IMR-90 (cell line): ENCODE measurements around the gene CAGE1. TPM values are rescaled to one million over a fixed set of nuclear protein-coding genes. Genes with fewer than 3 reads are reported as not detected.

Source experiments
- ATAC-seq: fragments of 200-7000 bp; cut with Tn5 transposase; 2 replicates; pipeline ENCODE4 v1.9.1; 2020; ENCODE audit warnings: low read depth, mild to moderate bottlenecking, moderate library complexity
- BruUV-seq: library from RNA; stranded (reverse); fragments of 400-500 nt; replicated peaks from 2 replicates; lab custom pipeline; 2021; lab: Mats Ljungman, UMichigan
- CTCF ChIA-PET: fragments of 300-600 bp; formaldehyde crosslinking; extraction: SDS; loops from one replicate; lab custom pipeline; 2021; ENCODE audit warnings: antibody characterized with exemption; lab: Yijun Ruan, JAX
- POLR2A ChIA-PET: fragments of 300-600 bp; sonication (Branson Sonifier 250); formaldehyde crosslinking; loops from one replicate; lab custom pipeline; 2022; ENCODE audit warnings: antibody characterized with exemption; ENCODE audit not compliant: unreplicated experiment; lab: Charles Lee
- DNase-seq: peaks from one replicate; pipeline ENCODE4 v3.0.0; 2013
- H2AFZ ChIP-seq: replicated peaks from 2 replicates; pipeline ENCODE3; 2013; ENCODE audit warnings: low read length, mild to moderate bottlenecking; ENCODE audit not compliant: poor library complexity
- H2AK5ac ChIP-seq: 2 replicates; pipeline ENCODE4 v1.6.1; 2013; ENCODE audit warnings: low read depth, low read length, inconsistent platforms
- H2AK9ac ChIP-seq: replicated peaks from 2 replicates; pipeline ENCODE3; 2013; ENCODE audit warnings: mild to moderate bottlenecking, low read depth, low read length, moderate library complexity; ENCODE audit not compliant: poor library complexity
- H2BK120ac ChIP-seq: 2 replicates; pipeline ENCODE4 v1.6.1; 2013; ENCODE audit warnings: low read depth, low read length, inconsistent platforms
- H2BK15ac ChIP-seq: 3 replicates; pipeline ENCODE4 v1.6.1; 2013; ENCODE audit warnings: low read depth, low read length, inconsistent platforms
- H2BK20ac ChIP-seq: 2 replicates; pipeline ENCODE4 v1.6.1; 2013; ENCODE audit warnings: low read depth, mild to moderate bottlenecking, inconsistent platforms, low read length, moderate library complexity
- H2BK5ac ChIP-seq: 2 replicates; pipeline ENCODE4 v1.6.1; 2013; ENCODE audit warnings: mild to moderate bottlenecking, low read depth, low read length, inconsistent platforms; ENCODE audit not compliant: poor library complexity, severe bottlenecking
- H3K14ac ChIP-seq: replicated peaks from 2 replicates; pipeline ENCODE4 v1.6.1; 2013; ENCODE audit warnings: low read depth, low read length, inconsistent platforms
- H3K18ac ChIP-seq: 2 replicates; pipeline ENCODE4 v1.6.1; 2013; ENCODE audit warnings: low read depth, low read length, control low read depth
- H3K23ac ChIP-seq: 2 replicates; pipeline ENCODE4 v1.6.1; 2013; ENCODE audit warnings: low read depth, low read length, inconsistent platforms
- H3K27ac ChIP-seq: 2 replicates; pipeline ENCODE4 v1.5.1; 2013; ENCODE audit warnings: mild to moderate bottlenecking, control low read depth, low read length; ENCODE audit not compliant: insufficient read depth
- H3K27me3 ChIP-seq: 2 replicates; pipeline ENCODE4 v1.6.1; 2013; ENCODE audit warnings: low read length; ENCODE audit not compliant: control insufficient read depth, insufficient read depth
- H3K36me3 ChIP-seq: 2 replicates; pipeline ENCODE4 v1.6.1; 2013; ENCODE audit warnings: low read length, mixed read lengths; ENCODE audit not compliant: control insufficient read depth, insufficient read depth
- H3K4ac ChIP-seq: 2 replicates; pipeline ENCODE4 v1.6.1; 2013; ENCODE audit warnings: low read depth, low read length, inconsistent platforms
- H3K4me1 ChIP-seq: 2 replicates; pipeline ENCODE4 v1.6.1; 2013; ENCODE audit warnings: low read length, mixed read lengths; ENCODE audit not compliant: control insufficient read depth, insufficient read depth
- H3K4me2 ChIP-seq: 2 replicates; pipeline ENCODE4 v1.6.1; 2013; ENCODE audit warnings: low read depth, mild to moderate bottlenecking, control low read depth, low read length, moderate library complexity
- H3K4me3 ChIP-seq: 2 replicates; pipeline ENCODE4 v1.5.1; 2013; ENCODE audit warnings: low read depth, mild to moderate bottlenecking, control low read depth, low read length, moderate library complexity; ENCODE audit not compliant: insufficient read depth
- H3K56ac ChIP-seq: 2 replicates; pipeline ENCODE4 v1.6.1; 2013; ENCODE audit warnings: low read length, inconsistent platforms; ENCODE audit not compliant: insufficient read depth; ENCODE audit errors: extremely low read depth
- H3K79me1 ChIP-seq, 2 experiments: 2 replicates each; pipeline ENCODE4 v1.6.1; 2013; ENCODE audit warnings: low read length in 2 of 2, inconsistent platforms in 1 of 2, low read depth in 1 of 2
- H3K9ac ChIP-seq: 2 replicates; pipeline ENCODE4 v1.6.1; 2013; ENCODE audit warnings: low read depth, low read length, control low read depth
- H3K9me1 ChIP-seq: 2 replicates; pipeline ENCODE4 v1.6.1; 2013; ENCODE audit warnings: low read length, inconsistent platforms; ENCODE audit not compliant: insufficient read depth
- H3K9me3 ChIP-seq: 2 replicates; pipeline ENCODE4 v1.6.1; 2013; ENCODE audit warnings: low read length; ENCODE audit not compliant: control insufficient read depth, insufficient read depth
- H4K20me1 ChIP-seq: 2 replicates; pipeline ENCODE4 v1.6.1; 2013; ENCODE audit warnings: low read length, inconsistent platforms; ENCODE audit not compliant: insufficient read depth
- H4K5ac ChIP-seq: 2 replicates; pipeline ENCODE4 v1.6.1; 2013; ENCODE audit warnings: mild to moderate bottlenecking, low read depth, low read length, control low read depth
- H4K8ac ChIP-seq, 2 experiments: 2 replicates each; pipeline ENCODE4 v1.6.1; 2013; ENCODE audit warnings: low read depth in 2 of 2, low read length in 2 of 2, control low read depth in 1 of 2, inconsistent platforms in 1 of 2
- H4K91ac ChIP-seq: 2 replicates; pipeline ENCODE4 v1.6.1; 2013; ENCODE audit warnings: low read depth, low read length, inconsistent platforms; ENCODE audit not compliant: insufficient read depth
- MAFK ChIP-seq: IDR thresholded peaks from 2 replicates; pipeline ENCODE4 v1.6.1; 2012; ENCODE audit warnings: low read depth, low read length, improper control_type of control experiment
- MXI1 ChIP-seq: IDR thresholded peaks from 2 replicates; pipeline ENCODE4 v1.6.1; 2012; ENCODE audit warnings: low read depth, mild to moderate bottlenecking, low read length, moderate library complexity, borderline replicate concordance
- POLR2A ChIP-seq: IDR thresholded peaks from 2 replicates; pipeline ENCODE4 v1.6.1; 2012; ENCODE audit warnings: mild to moderate bottlenecking, low read depth, low read length
- RAD21 ChIP-seq: IDR thresholded peaks from 2 replicates; pipeline ENCODE4 v1.6.1; 2012; ENCODE audit warnings: low read length, improper control_type of control experiment
- WGBS, 2 experiments: methylation state at CpG; one replicate each; pipeline versions ENCODE4 v1.1.5 to v1.1.7; 2013; ENCODE audit warnings: missing lambda C conversion rate in 2 of 2; ENCODE audit not compliant: insufficient read length in 1 of 2; ENCODE audit errors: extremely low coverage in 2 of 2; 5-methylcytosine and 5-hydroxymethylcytosine counted together
- dilution Hi-C: fragments of 300-500 bp; cut with HindIII; formaldehyde crosslinking; loops from one replicate; pipeline ENCODE4 v1.14.3; 2018; ENCODE audit warnings: low sequenced_read_pairs; ENCODE audit not compliant: unreplicated experiment
- in situ Hi-C: fragments of 300-500 bp; cut with MboI; formaldehyde crosslinking; loops from 3 replicates; pipeline ENCODE4 v1.14.3; 2019; ENCODE audit warnings: low sequenced_read_pairs, inconsistent platforms, mixed read lengths
- intact Hi-C: fragments of 100-400 bp; cut with micrococcal nuclease; formaldehyde crosslinking; loops from 2 replicates; pipeline ENCODE4 v1.10.0; 2022
- polyA plus RNA-seq, 3 experiments: library from polyadenylated mRNA; depleted of rRNA; stranded (reverse); fragments of >200 nt; gene quantifications; 2 replicates each; pipeline ENCODE4 v1.2.3, GENCODE V29; 2012; ENCODE audit warnings: low replicate concordance in 1 of 3
- total RNA-seq: library from RNA; depleted of rRNA; stranded (reverse); fragments of >200 nt; gene quantifications from 2 replicates; pipeline ENCODE4 v1.2.3, GENCODE V29; 2012
- TF ChIP-seq, protein P1 (sequence below): conservative IDR thresholded peaks from 2 replicates; pipeline ENCODE4 v1.5.1; 2012; ENCODE audit warnings: mild to moderate bottlenecking, low read depth, low read length, improper control_type of control experiment

CAGE1 gene
- total and polyA plus RNA-seq, 2 of the 4 experiments (the other 2 are of a cell fraction): not detected

DNA sequence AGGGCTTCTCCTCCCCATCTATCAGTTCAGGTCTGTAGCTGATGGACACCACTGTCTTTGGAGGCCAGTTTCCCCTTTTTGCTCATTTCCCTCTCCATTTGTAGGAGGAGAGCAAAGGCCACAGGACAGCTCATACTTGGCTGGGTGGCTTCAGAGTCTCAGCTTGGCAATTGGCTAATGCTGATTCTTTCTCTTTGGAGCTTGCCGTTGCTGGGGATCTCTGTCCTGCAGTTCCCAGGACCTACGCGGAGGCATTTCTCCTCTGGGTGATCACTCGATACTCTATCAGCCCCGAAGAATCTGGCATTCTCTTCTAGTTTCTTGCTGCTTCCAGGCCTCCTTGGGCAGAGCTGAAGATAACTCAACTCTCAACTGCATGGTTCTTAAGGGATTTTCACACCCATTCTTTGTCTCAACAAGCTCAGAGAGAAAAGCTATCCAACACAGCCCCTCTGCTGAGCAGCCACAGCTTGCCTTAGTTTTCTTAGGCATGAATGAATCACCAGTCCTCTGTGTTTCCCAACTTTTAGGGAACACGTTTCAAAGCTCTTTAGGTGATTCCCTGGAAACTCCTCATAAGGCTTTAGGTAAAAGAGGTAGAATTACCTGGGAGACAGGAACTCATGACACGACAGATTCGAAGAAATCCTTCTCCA, 57.3 kb downstream of the CAGE1 start:
- H3K18ac ChIP-seq: no peak overlapping the region
- H3K4me3 ChIP-seq: no peak overlapping the region
- H3K9me1 ChIP-seq: no peaks in the 10 kb centered on the region
- BruUV-seq: no TSS peak
- H4K5ac ChIP-seq: no peak overlapping the region
- H3K14ac ChIP-seq: no peak overlapping the region
- H3K27ac ChIP-seq: no peak overlapping the region
- H2AK5ac ChIP-seq: no peak overlapping the region
- H4K20me1 ChIP-seq: no peaks in the 10 kb centered on the region
- 86% methylated on average over 5 of the region's 8 CpGs; no CpG with 5 or more reads in 1 of the 2 experiments for WGBS, 2 experiments
- ChIA-PET CTCF (interaction anchor here (0.6 kb wide), 1 partner anchor 13 kb away, joined by 3 read pairs; no protein-coding TSS in a partner anchor), POLR2A (no interaction called here)
- no peaks in the 10 kb centered on the region for H3K9me3 ChIP-seq
- dilution Hi-C loops (no loop called here), intact Hi-C loops (no loop called here), in situ Hi-C loops (no loop called here)
- no peak for ATAC-seq
- H3K79me1 ChIP-seq: no peaks in the 10 kb centered on the region
- H2AK9ac ChIP-seq: no peak overlapping the region
- H3K4me2 ChIP-seq: no peak overlapping the region
- no peak overlapping the region for H3K56ac ChIP-seq
- H3K27me3 ChIP-seq: peaks cover 2% of the 10 kb centered on the region; the same call in 1 of the 2 replicates
- no peak overlapping the region for H2BK120ac ChIP-seq
- H3K4ac ChIP-seq: no peak overlapping the region
- H3K36me3 ChIP-seq: no peaks in the 10 kb centered on the region
- no peak overlapping the region for H4K91ac ChIP-seq
- no peaks in the 10 kb centered on the region for H3K4me1 ChIP-seq
- H2AFZ ChIP-seq: no peak overlapping the region
- no peak overlapping the region for H2BK5ac ChIP-seq
- no peak for DNase-seq
- no peak overlapping the region for H4K8ac ChIP-seq
- no peak overlapping the region for H3K9ac ChIP-seq
- TF ChIP-seq MXI1: no peak
- TF ChIP-seq, protein P1, sequence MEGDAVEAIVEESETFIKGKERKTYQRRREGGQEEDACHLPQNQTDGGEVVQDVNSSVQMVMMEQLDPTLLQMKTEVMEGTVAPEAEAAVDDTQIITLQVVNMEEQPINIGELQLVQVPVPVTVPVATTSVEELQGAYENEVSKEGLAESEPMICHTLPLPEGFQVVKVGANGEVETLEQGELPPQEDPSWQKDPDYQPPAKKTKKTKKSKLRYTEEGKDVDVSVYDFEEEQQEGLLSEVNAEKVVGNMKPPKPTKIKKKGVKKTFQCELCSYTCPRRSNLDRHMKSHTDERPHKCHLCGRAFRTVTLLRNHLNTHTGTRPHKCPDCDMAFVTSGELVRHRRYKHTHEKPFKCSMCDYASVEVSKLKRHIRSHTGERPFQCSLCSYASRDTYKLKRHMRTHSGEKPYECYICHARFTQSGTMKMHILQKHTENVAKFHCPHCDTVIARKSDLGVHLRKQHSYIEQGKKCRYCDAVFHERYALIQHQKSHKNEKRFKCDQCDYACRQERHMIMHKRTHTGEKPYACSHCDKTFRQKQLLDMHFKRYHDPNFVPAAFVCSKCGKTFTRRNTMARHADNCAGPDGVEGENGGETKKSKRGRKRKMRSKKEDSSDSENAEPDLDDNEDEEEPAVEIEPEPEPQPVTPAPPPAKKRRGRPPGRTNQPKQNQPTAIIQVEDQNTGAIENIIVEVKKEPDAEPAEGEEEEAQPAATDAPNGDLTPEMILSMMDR: no peak
- TF ChIP-seq RAD21: no peak
- no peak for TF ChIP-seq POLR2A
- TF ChIP-seq MAFK: no peak
- H3K23ac ChIP-seq: no peak overlapping the region
- no peak overlapping the region for H2BK20ac ChIP-seq
- H2BK15ac ChIP-seq: no peak overlapping the region
